Panc1 (cell line): ENCODE data around the gene TRPC3.

Experiments
- POLR2AphosphoS5 ChIP-seq: IDR thresholded peaks from 2 replicates; pipeline ENCODE4 v1.6.1; 2012; ENCODE audit warnings: mild to moderate bottlenecking, low read depth, low read length, moderate library complexity
- SIN3A ChIP-seq: IDR thresholded peaks from 2 replicates; pipeline ENCODE4 v1.6.1; 2012; ENCODE audit warnings: low read depth, mild to moderate bottlenecking, low read length, moderate library complexity, borderline replicate concordance; ENCODE audit not compliant: insufficient read depth
- TCF7L2 ChIP-seq: IDR thresholded peaks from 2 replicates; pipeline ENCODE4 v1.6.1; 2011; ENCODE audit warnings: mild to moderate bottlenecking, low read depth, low read length, inconsistent platforms
- TF ChIP-seq, protein P1 (sequence below): fragments of 450-650 bp; IDR thresholded peaks from 2 replicates; pipeline ENCODE4 v1.5.1; 2017; ENCODE audit warnings: mild to moderate bottlenecking
- TF ChIP-seq, protein P2 (sequence below), 2 experiments: IDR thresholded peaks; 2 replicates each; pipeline ENCODE4 v1.6.1; 2011 to 2012; ENCODE audit warnings: low read depth in 2 of 2, control low read depth in 1 of 2, low read length in 1 of 2, mild to moderate bottlenecking in 1 of 2, moderate library complexity in 1 of 2; ENCODE audit not compliant: insufficient read depth in 1 of 2

DNA sequence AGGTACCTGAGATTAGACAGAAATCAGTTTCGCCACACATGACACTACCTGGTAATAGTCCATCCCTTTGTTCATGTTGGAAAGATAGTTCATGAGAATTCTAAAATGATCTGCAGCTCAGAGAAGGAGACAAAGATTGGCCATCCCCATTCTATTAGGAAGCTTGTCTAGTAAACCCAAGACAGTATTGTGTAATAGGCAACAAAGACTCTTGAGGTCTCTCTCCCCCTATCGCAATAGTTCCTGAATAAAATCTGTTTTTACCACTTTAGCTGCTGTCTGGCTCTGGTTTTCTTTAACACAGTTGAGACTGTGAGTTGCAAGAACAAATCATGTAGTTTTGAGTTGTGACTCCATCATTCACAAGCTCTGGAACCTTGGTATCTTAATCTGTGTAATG, 66.7 kb downstream of the TRPC3 start:
- TF ChIP-seq, protein P1, sequence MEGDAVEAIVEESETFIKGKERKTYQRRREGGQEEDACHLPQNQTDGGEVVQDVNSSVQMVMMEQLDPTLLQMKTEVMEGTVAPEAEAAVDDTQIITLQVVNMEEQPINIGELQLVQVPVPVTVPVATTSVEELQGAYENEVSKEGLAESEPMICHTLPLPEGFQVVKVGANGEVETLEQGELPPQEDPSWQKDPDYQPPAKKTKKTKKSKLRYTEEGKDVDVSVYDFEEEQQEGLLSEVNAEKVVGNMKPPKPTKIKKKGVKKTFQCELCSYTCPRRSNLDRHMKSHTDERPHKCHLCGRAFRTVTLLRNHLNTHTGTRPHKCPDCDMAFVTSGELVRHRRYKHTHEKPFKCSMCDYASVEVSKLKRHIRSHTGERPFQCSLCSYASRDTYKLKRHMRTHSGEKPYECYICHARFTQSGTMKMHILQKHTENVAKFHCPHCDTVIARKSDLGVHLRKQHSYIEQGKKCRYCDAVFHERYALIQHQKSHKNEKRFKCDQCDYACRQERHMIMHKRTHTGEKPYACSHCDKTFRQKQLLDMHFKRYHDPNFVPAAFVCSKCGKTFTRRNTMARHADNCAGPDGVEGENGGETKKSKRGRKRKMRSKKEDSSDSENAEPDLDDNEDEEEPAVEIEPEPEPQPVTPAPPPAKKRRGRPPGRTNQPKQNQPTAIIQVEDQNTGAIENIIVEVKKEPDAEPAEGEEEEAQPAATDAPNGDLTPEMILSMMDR, result no peak
- no peak for TF ChIP-seq SIN3A
- no peak for TF ChIP-seq POLR2AphosphoS5
- TF ChIP-seq, protein P2, sequence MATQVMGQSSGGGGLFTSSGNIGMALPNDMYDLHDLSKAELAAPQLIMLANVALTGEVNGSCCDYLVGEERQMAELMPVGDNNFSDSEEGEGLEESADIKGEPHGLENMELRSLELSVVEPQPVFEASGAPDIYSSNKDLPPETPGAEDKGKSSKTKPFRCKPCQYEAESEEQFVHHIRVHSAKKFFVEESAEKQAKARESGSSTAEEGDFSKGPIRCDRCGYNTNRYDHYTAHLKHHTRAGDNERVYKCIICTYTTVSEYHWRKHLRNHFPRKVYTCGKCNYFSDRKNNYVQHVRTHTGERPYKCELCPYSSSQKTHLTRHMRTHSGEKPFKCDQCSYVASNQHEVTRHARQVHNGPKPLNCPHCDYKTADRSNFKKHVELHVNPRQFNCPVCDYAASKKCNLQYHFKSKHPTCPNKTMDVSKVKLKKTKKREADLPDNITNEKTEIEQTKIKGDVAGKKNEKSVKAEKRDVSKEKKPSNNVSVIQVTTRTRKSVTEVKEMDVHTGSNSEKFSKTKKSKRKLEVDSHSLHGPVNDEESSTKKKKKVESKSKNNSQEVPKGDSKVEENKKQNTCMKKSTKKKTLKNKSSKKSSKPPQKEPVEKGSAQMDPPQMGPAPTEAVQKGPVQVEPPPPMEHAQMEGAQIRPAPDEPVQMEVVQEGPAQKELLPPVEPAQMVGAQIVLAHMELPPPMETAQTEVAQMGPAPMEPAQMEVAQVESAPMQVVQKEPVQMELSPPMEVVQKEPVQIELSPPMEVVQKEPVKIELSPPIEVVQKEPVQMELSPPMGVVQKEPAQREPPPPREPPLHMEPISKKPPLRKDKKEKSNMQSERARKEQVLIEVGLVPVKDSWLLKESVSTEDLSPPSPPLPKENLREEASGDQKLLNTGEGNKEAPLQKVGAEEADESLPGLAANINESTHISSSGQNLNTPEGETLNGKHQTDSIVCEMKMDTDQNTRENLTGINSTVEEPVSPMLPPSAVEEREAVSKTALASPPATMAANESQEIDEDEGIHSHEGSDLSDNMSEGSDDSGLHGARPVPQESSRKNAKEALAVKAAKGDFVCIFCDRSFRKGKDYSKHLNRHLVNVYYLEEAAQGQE (IDR thresholded peaks at IDR 0.05; ENCODE audit: insufficient read depth in 1 of 2, low read depth in 2 of 2, low read length in 1 of 2), result no peak
- no peak for TF ChIP-seq TCF7L2
